ENCODE measurements around the gene GRPR. TPM values are rescaled to one million over a fixed set of nuclear protein-coding genes. Genes with fewer than 3 reads are reported as not detected.

GRPR gene
- total RNA-seq, 2 experiments from 2014 or later = 0.20 to 0.22 TPM

GRCh38 chrX:16187024-16187760 lies 63.8 kb downstream of the GRPR start:
- ChIA-PET CTCF (no interaction called here), POLR2A (no interaction called here)
- H3K27ac Mint-ChIP-seq = no peak overlapping the region
- Histone ChIP-seq H3K36me3 (ENCODE audit: insufficient read depth, low read length) (no peaks in the 10 kb centered on the region), H3K9me3 (ENCODE audit: control insufficient read depth in 1 of 2, insufficient read depth in 1 of 2, low read length in 2 of 2) (no peaks in the 10 kb centered on the region), H3K27me3 (ENCODE audit: control insufficient read depth in 1 of 2, insufficient read depth in 2 of 2, low read length in 2 of 2) (no peaks in the 10 kb centered on the region), H3K27ac (ENCODE audit: low read depth in 1 of 2, low read length in 2 of 2) (no peak overlapping the region), H3K4me3 (ENCODE audit: low read length) (no peak overlapping the region), H3K4me1 (ENCODE audit: insufficient read depth, low read length) (no peaks in the 10 kb centered on the region)
- H3K27me3 Mint-ChIP-seq = no peaks in the 10 kb centered on the region
- DNase-seq = no peak
- no peak overlapping the region for H3K4me3 Mint-ChIP-seq
- intact Hi-C loops (cut with DNase I, micrococcal nuclease) = no loop called here
- no peaks in the 10 kb centered on the region for H3K36me3 Mint-ChIP-seq (ENCODE audit: low read depth)
- H3K4me1 Mint-ChIP-seq (ENCODE audit: low read depth) = no peaks in the 10 kb centered on the region
- TF ChIP-seq, protein P1, sequence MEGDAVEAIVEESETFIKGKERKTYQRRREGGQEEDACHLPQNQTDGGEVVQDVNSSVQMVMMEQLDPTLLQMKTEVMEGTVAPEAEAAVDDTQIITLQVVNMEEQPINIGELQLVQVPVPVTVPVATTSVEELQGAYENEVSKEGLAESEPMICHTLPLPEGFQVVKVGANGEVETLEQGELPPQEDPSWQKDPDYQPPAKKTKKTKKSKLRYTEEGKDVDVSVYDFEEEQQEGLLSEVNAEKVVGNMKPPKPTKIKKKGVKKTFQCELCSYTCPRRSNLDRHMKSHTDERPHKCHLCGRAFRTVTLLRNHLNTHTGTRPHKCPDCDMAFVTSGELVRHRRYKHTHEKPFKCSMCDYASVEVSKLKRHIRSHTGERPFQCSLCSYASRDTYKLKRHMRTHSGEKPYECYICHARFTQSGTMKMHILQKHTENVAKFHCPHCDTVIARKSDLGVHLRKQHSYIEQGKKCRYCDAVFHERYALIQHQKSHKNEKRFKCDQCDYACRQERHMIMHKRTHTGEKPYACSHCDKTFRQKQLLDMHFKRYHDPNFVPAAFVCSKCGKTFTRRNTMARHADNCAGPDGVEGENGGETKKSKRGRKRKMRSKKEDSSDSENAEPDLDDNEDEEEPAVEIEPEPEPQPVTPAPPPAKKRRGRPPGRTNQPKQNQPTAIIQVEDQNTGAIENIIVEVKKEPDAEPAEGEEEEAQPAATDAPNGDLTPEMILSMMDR (IDR thresholded peaks at IDR 0.05) = no peak
- ATAC-seq (ENCODE audit: poor library complexity) = no peak
- H3K9me3 Mint-ChIP-seq = no peaks in the 10 kb centered on the region

GRCh38 chrX:16188687-16189086 lies 65.3 kb downstream of the GRPR start:
- Mint-ChIP-seq H3K9me3 (no peaks in the 10 kb centered on the region), H3K27ac (no peak overlapping the region), H3K27me3 (no peaks in the 10 kb centered on the region), H3K4me3 (no peak overlapping the region), H3K4me1 (ENCODE audit: low read depth) (no peaks in the 10 kb centered on the region), H3K36me3 (ENCODE audit: low read depth) (no peaks in the 10 kb centered on the region)
- Histone ChIP-seq H3K36me3 (ENCODE audit: insufficient read depth, low read length) (no peaks in the 10 kb centered on the region), H3K27me3 (ENCODE audit: control insufficient read depth in 1 of 2, insufficient read depth in 2 of 2, low read length in 2 of 2) (no peaks in the 10 kb centered on the region), H3K4me3 (ENCODE audit: low read length) (no peak overlapping the region), H3K9me3 (ENCODE audit: control insufficient read depth in 1 of 2, insufficient read depth in 1 of 2, low read length in 2 of 2) (no peaks in the 10 kb centered on the region), H3K4me1 (ENCODE audit: insufficient read depth, low read length) (no peaks in the 10 kb centered on the region), H3K27ac (ENCODE audit: low read depth in 1 of 2, low read length in 2 of 2) (no peak overlapping the region)
- ChIA-PET POLR2A (no interaction called here), CTCF (no interaction called here)
- intact Hi-C loops (cut with DNase I, micrococcal nuclease) = no loop called here
- TF ChIP-seq, protein P1 (IDR thresholded peaks at IDR 0.05) = no peak
- DNase-seq (no peak), ATAC-seq (ENCODE audit: poor library complexity) (no peak)

DNA sequence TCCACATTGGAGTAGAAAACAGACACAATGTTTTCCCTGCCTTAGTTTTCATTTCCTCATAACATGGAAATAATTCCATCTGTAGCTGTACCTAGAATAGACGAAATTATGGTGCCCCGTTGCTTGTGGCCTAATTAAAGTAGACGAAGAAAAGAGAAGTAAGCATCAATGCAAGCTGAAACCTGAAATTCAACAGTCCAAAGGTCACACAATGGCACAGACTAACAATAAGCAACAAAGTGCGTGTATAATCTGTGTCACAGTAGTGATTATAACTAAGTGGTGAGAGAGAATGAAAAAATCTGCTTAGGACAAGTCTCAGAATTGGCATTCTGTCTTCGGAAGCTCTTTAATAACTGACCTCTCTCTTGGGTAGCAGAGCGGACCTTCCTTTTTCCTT lies 68.2 kb downstream of the GRPR start:
- DNase-seq = no peak
- intact Hi-C loops (cut with DNase I, micrococcal nuclease) = no loop called here
- TF ChIP-seq, protein P1 (IDR thresholded peaks at IDR 0.05) = no peak
- Histone ChIP-seq H3K4me3 (ENCODE audit: low read length) (no peak overlapping the region), H3K27ac (ENCODE audit: low read depth in 1 of 2, low read length in 2 of 2) (no peak overlapping the region), H3K9me3 (ENCODE audit: control insufficient read depth in 1 of 2, insufficient read depth in 1 of 2, low read length in 2 of 2) (no peaks in the 10 kb centered on the region), H3K36me3 (ENCODE audit: insufficient read depth, low read length) (no peaks in the 10 kb centered on the region), H3K27me3 (ENCODE audit: control insufficient read depth in 1 of 2, insufficient read depth in 2 of 2, low read length in 2 of 2) (no peaks in the 10 kb centered on the region), H3K4me1 (ENCODE audit: insufficient read depth, low read length) (no peaks in the 10 kb centered on the region)
- ChIA-PET CTCF (no interaction called here), POLR2A (no interaction called here)
- Mint-ChIP-seq H3K27ac (no peak overlapping the region), H3K9me3 (no peaks in the 10 kb centered on the region), H3K36me3 (ENCODE audit: low read depth) (no peaks in the 10 kb centered on the region), H3K4me1 (ENCODE audit: low read depth) (no peaks in the 10 kb centered on the region), H3K4me3 (no peak overlapping the region), H3K27me3 (no peaks in the 10 kb centered on the region)
- ATAC-seq (ENCODE audit: poor library complexity) = no peak

All from CD4-positive, alpha-beta T cell (primary cell).